ENCODE data around the gene S100A6. TPM values are rescaled to one million over a fixed set of nuclear protein-coding genes. Genes with fewer than 3 reads are reported as not detected.
"Not testable (repeated sequence)": the region's sequence is repeated elsewhere in the genome, so short reads cannot be mapped to it uniquely, and the experiment has no call there.

Gene S100A6
- total RNA-seq: 100 to 1,000 TPM; 425 to 431 TPM

GRCh38 chr1:153535242-153536011, at the start of gene S100A6:
Gene S100A6 (minus strand): TSS chr1:153535991. CDS start chr1:153535339, 652 bp downstream.
- POLR2A ChIA-PET: interaction anchor here (0.6 to 4.2 kb wide), 21 partner anchors 9 to 622 kb away, joined by 3 to 89 read pairs (median 4); partner anchors contain the start of genes CHTOP, RPS27, S100A2 and S100A4
- Mint-ChIP-seq H3K4me1 (ENCODE audit: low read depth) (peaks cover 80% of the 10 kb centered on the region), H3K4me3 (peak within 1 kb of the TSS; percentile 98), H3K36me3 (ENCODE audit: low read depth) (peaks cover 39% of the 10 kb centered on the region), H3K27me3 (ENCODE audit: low read depth) (no peaks in the 10 kb centered on the region), H3K9me3 (ENCODE audit: insufficient read depth) (no peaks in the 10 kb centered on the region), H3K27ac (peak within 1 kb of the TSS; percentile 99)
- ATAC-seq (peak; percentile 52), DNase-seq (peak; percentile 64)
- CTCF ChIA-PET: interaction anchor here (0.9 to 8.3 kb wide), 11 partner anchors 14 to 451 kb away, joined by 3 to 245 read pairs (median 5); partner anchors contain the start of genes RAB13, S100A14, S100A2 and S100A3

DNA sequence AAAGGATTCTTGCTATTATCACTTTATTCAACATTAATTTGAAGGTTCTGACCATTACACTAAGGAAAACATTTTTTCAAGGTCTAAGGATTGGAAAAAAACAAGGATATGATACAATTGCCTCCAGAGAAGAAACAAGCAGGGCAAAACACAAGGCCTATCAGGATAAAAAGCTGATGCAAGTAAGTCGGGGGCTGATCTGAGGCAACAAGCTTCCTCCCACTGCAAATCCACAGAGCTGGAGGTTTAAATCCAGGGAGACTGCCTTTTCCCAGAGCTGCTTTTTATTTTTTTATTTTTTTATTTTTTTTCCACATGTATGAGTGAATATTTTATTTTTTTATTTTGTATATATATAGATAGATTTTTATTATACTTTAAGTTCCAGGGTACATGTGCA, 49.2 kb upstream of the S100A6 start:
- ChIA-PET POLR2A (no interaction called here), CTCF (interaction anchor here (0.7 to 1.6 kb wide), 3 partner anchors 12 to 91 kb away, joined by 3 to 5 read pairs (median 4); no protein-coding TSS in a partner anchor)
- DNase-seq (no peak), ATAC-seq (no peak)
- Mint-ChIP-seq H3K27ac (no peak overlapping the region), H3K9me3 (ENCODE audit: insufficient read depth) (no peaks in the 10 kb centered on the region), H3K27me3 (ENCODE audit: low read depth) (peaks cover 15% of the 10 kb centered on the region), H3K4me1 (ENCODE audit: low read depth) (no peaks in the 10 kb centered on the region), H3K4me3 (no peak overlapping the region), H3K36me3 (ENCODE audit: low read depth) (no peaks in the 10 kb centered on the region)

DNA sequence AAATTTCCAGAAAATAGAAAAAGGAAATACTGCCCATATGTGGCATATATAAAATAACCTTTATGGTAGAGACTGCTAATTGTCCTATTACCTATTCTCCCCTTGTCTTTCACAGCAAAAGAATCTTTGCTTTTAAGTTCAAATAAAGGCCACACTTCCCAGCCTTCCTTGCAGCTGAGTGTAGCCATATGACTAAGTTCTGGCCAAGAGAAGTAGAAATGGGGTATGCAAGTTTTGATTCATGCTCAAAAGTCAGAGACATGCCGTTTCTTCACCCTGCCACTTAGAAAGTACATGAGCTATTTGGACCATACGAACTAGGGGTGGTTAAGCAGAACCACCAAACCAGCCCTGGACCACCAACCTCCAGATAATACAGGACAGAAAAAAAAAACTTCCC, 48.2 kb upstream of the S100A6 start:
- Mint-ChIP-seq H3K9me3 (ENCODE audit: insufficient read depth) (no peaks in the 10 kb centered on the region), H3K36me3 (ENCODE audit: low read depth) (no peaks in the 10 kb centered on the region), H3K27me3 (ENCODE audit: low read depth) (peaks cover 19% of the 10 kb centered on the region), H3K4me1 (ENCODE audit: low read depth) (no peaks in the 10 kb centered on the region), H3K4me3 (no peak overlapping the region), H3K27ac (no peak overlapping the region)
- DNase-seq (no peak), ATAC-seq (no peak)
- POLR2A ChIA-PET: no interaction called here
- CTCF ChIA-PET: interaction anchor here (1.6 kb wide), 1 partner anchor 11 kb away, joined by 5 read pairs; no protein-coding TSS in a partner anchor

DNA sequence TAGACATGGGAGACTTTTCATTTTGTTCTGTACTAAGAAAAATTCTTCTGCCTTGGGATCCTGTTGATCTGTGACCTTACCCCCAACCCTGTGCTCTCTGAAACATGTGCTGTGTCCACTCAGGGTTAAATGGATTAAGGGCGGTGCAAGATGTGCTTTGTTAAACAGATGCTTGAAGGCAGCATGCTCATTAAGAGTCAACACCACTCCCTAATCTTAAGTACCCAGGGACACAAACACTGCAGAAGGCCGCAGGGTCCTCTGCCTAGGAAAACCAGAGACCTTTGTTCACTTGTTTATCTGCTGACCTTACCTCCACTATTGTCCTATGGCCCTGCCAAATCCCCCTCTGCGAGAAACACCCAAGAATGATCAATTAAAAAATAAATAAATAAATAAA, 47.7 kb upstream of the S100A6 start:
- H3K4me3 Mint-ChIP-seq; POLR2A ChIA-PET; ATAC-seq; H3K4me1 Mint-ChIP-seq (ENCODE audit: low read depth); H3K9me3 Mint-ChIP-seq (ENCODE audit: insufficient read depth); DNase-seq; H3K36me3 Mint-ChIP-seq (ENCODE audit: low read depth); H3K27ac Mint-ChIP-seq: not testable (repeated sequence)
- H3K27me3 Mint-ChIP-seq (ENCODE audit: low read depth): peaks cover 24% of the 10 kb centered on the region
- CTCF ChIA-PET: interaction anchor here (1.6 kb wide), 1 partner anchor 11 kb away, joined by 5 read pairs; no protein-coding TSS in a partner anchor

DNA sequence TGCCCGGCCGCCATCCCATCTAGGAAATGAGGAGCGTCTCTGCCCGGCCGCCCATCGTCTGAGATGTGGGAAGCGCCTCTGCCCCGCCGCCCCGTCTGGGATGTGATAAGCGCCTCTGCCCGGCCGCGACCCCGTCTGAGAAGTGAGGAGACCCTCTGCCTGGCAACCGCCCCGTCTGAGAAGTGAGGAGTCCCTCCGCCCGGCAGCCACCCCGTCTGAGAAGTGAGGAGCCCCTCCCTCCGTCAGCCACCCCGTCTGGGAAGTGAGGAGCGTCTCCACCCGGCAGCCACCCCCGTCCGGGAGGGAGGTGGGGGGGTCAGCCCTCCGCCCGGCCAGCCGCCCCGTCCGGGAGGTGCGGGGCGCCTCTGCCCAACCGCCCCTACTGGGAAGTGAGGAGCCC, 47.0 kb upstream of the S100A6 start:
- H3K27me3 Mint-ChIP-seq (ENCODE audit: low read depth): peaks cover 31% of the 10 kb centered on the region
- H3K4me1 Mint-ChIP-seq (ENCODE audit: low read depth); ATAC-seq; CTCF ChIA-PET; H3K36me3 Mint-ChIP-seq (ENCODE audit: low read depth); POLR2A ChIA-PET; H3K27ac Mint-ChIP-seq; DNase-seq; H3K4me3 Mint-ChIP-seq; H3K9me3 Mint-ChIP-seq (ENCODE audit: insufficient read depth): not testable (repeated sequence)

DNA sequence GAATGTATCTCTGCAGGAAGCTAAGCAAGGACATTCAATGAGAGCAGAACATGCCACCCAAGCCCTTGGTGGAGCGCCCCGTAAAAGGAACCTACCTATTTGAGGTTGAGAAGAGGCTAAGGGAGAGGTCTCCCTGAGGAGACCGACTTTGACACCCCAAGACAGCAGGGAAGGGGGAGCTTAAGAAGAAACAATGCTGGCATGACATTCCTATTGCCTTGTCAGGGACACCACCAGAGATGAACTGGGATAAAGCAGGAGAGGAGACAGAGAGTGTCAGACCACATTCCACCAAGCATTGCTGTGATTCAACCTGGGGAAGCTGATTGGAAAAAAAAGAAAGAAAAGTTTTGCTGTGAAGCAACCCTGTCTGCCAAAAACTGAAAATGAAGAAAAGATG, 43.1 kb upstream of the S100A6 start:
- Mint-ChIP-seq H3K4me3 (no peak overlapping the region), H3K9me3 (ENCODE audit: insufficient read depth) (no peaks in the 10 kb centered on the region), H3K27ac (no peak overlapping the region), H3K36me3 (ENCODE audit: low read depth) (no peaks in the 10 kb centered on the region), H3K4me1 (ENCODE audit: low read depth) (peaks cover 2% of the 10 kb centered on the region), H3K27me3 (ENCODE audit: low read depth) (peaks cover 24% of the 10 kb centered on the region)
- no peak for ATAC-seq
- DNase-seq: no peak
- ChIA-PET POLR2A (interaction anchor here (2.0 kb wide), 1 partner anchor 47 kb away, joined by 4 read pairs; no protein-coding TSS in a partner anchor), CTCF (no interaction called here)

DNA sequence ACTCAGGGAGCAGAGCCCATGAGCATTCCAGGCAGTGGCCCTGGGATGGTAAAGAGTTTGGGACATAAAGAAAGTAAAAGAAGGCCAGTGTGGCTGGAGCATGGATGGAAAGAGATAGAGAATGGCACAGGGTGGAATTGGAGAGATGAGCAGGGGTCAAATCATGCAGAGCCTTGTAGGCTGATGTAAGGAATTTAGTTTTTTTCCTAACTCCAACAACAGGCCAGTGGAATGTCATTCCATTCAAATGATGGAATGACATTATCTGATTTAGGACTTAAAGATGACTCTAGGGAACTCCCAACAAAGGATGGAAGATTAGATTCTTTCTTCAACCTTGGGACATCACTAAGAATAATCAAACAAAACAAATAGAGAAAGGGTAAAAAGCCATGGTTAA, 42.7 kb upstream of the S100A6 start:
- no peak for ATAC-seq
- H3K36me3 Mint-ChIP-seq (ENCODE audit: low read depth): no peaks in the 10 kb centered on the region
- DNase-seq: no peak
- H3K4me1 Mint-ChIP-seq (ENCODE audit: low read depth): peaks cover 2% of the 10 kb centered on the region
- no peak overlapping the region for H3K4me3 Mint-ChIP-seq
- H3K9me3 Mint-ChIP-seq (ENCODE audit: insufficient read depth): no peaks in the 10 kb centered on the region
- ChIA-PET CTCF (interaction anchor here (1.7 to 1.8 kb wide), 2 partner anchors 46 to 68 kb away, joined by 6 to 11 read pairs; no protein-coding TSS in a partner anchor), POLR2A (interaction anchor here (2.0 kb wide), 1 partner anchor 47 kb away, joined by 4 read pairs; no protein-coding TSS in a partner anchor)
- H3K27ac Mint-ChIP-seq: no peak overlapping the region
- H3K27me3 Mint-ChIP-seq (ENCODE audit: low read depth): peaks cover 24% of the 10 kb centered on the region

GRCh38 chr1:153577624-153578051, 41.8 kb upstream of the S100A6 start:
- CTCF ChIA-PET: interaction anchor here (0.8 to 1.8 kb wide), 6 partner anchors 10 to 82 kb away, joined by 3 to 11 read pairs (median 5); no protein-coding TSS in a partner anchor
- no peak overlapping the region for H3K27ac Mint-ChIP-seq
- peaks cover 9% of the 10 kb centered on the region for H3K4me1 Mint-ChIP-seq (ENCODE audit: low read depth)
- no peak for ATAC-seq
- DNase-seq: no peak
- no peaks in the 10 kb centered on the region for H3K36me3 Mint-ChIP-seq (ENCODE audit: low read depth)
- POLR2A ChIA-PET: interaction anchor here (1.0 to 2.0 kb wide), 3 partner anchors 21 to 46 kb away, joined by 3 to 4 read pairs (median 3); no protein-coding TSS in a partner anchor
- H3K9me3 Mint-ChIP-seq (ENCODE audit: insufficient read depth): no peaks in the 10 kb centered on the region
- no peak overlapping the region for H3K4me3 Mint-ChIP-seq
- H3K27me3 Mint-ChIP-seq (ENCODE audit: low read depth): peaks cover 24% of the 10 kb centered on the region

- CTCF ChIA-PET: interaction anchor here (0.8 to 1.8 kb wide), 6 partner anchors 9 to 81 kb away, joined by 3 to 11 read pairs (median 5); no protein-coding TSS in a partner anchor
- DNase-seq (no peak), ATAC-seq (no peak)
- no peak overlapping the region for H3K27ac Mint-ChIP-seq
- no peaks in the 10 kb centered on the region for H3K36me3 Mint-ChIP-seq (ENCODE audit: low read depth)
- no peak overlapping the region for H3K4me3 Mint-ChIP-seq
- no peaks in the 10 kb centered on the region for H3K9me3 Mint-ChIP-seq (ENCODE audit: insufficient read depth)
- H3K27me3 Mint-ChIP-seq (ENCODE audit: low read depth): peaks cover 24% of the 10 kb centered on the region
- H3K4me1 Mint-ChIP-seq (ENCODE audit: low read depth): peaks cover 13% of the 10 kb centered on the region
- POLR2A ChIA-PET: interaction anchor here (1.0 to 2.0 kb wide), 3 partner anchors 21 to 45 kb away, joined by 3 to 4 read pairs (median 3); no protein-coding TSS in a partner anchor
These were observed 41.3 kb upstream of the S100A6 start for GRCh38 chr1:153577138-153577537.

DNA sequence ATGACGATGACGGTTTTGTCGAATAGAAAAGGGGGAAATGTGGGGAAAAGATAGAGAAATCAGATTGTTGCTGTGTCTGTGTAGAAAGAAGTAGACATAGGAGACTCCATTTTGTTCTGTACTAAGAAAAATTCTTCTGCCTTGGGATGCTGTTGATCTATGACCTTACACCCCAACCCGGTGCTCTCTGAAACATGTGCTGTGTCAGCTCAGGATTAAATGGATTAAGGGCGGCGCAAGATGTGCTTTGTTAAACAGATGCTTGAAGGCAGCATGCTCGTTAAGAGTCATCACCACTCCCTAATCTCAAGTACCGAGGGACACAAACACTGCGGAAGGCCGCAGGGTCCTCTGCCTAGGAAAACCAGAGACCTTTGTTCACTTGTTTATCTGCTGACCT, 39.7 kb upstream of the S100A6 start:
- Mint-ChIP-seq H3K27me3 (ENCODE audit: low read depth) (peaks cover 30% of the 10 kb centered on the region), H3K4me1 (ENCODE audit: low read depth) (peaks cover 18% of the 10 kb centered on the region)
- H3K9me3 Mint-ChIP-seq (ENCODE audit: insufficient read depth); ATAC-seq; H3K4me3 Mint-ChIP-seq; H3K27ac Mint-ChIP-seq; DNase-seq; H3K36me3 Mint-ChIP-seq (ENCODE audit: low read depth): not testable (repeated sequence)
- ChIA-PET POLR2A (interaction anchor here (1.0 kb wide), 1 partner anchor 40 kb away, joined by 4 read pairs; no protein-coding TSS in a partner anchor), CTCF (interaction anchor here (1.1 kb wide), 1 partner anchor 42 kb away, joined by 3 read pairs; no protein-coding TSS in a partner anchor)

- H3K36me3 Mint-ChIP-seq (ENCODE audit: low read depth); ATAC-seq; DNase-seq; CTCF ChIA-PET; POLR2A ChIA-PET; H3K27ac Mint-ChIP-seq; H3K9me3 Mint-ChIP-seq (ENCODE audit: insufficient read depth); H3K4me3 Mint-ChIP-seq: not testable (repeated sequence)
- Mint-ChIP-seq H3K4me1 (ENCODE audit: low read depth) (peaks cover 18% of the 10 kb centered on the region), H3K27me3 (ENCODE audit: low read depth) (peaks cover 31% of the 10 kb centered on the region)
These were observed 39.3 kb upstream of the S100A6 start for GRCh38 chr1:153575081-153575491.
